ENCODE measurements around the gene TRABD2B. TPM values are rescaled to one million over a fixed set of nuclear protein-coding genes. Genes with fewer than 3 reads are reported as not detected.

Gene TRABD2B
- total and polyA plus RNA-seq, 2 donors: 0.09 to 0.75 TPM

DNA sequence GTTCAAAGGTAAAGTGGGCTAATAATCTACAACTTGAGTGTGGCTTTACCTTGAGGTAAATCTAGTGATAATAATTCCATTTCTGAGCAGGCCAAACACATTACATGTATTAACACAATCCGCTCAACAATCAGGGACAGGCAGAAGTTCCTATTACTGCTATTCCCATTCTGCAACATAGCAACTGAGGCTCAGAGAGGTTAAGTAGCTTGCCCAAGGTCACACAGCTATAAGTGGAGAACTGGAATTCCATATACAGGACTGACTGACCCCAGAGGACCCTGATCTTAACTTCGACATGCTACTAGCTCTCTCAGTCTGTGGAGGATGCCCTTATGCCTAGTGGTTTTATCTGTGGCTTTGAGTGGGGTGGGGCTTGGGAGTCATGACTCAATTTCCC is 110.1 kb downstream of the TRABD2B start:
- no peak overlapping the region for H3K4me3 ChIP-seq (ENCODE audit: low read length in 2 of 2)
- no peaks in the 10 kb centered on the region for H3K9me3 ChIP-seq (ENCODE audit: control insufficient read depth in 2 of 2, insufficient read depth in 1 of 2, low read length in 1 of 2)
- H3K27me3 ChIP-seq (ENCODE audit: control insufficient read depth in 2 of 2, insufficient read depth in 1 of 2, low read length in 1 of 2): peaks cover 0 to 10% of the 10 kb centered on the region in 2 donors
- no peaks in the 10 kb centered on the region for H3K36me3 ChIP-seq (ENCODE audit: control insufficient read depth in 2 of 2, insufficient read depth in 2 of 2, low read length in 1 of 2)
- no peak for DNase-seq (ENCODE audit: low read depth in 6 of 9, low spot score in 9 of 9)
- H3K4me1 ChIP-seq (ENCODE audit: control insufficient read depth in 2 of 2, insufficient read depth in 2 of 2, low read length in 2 of 2): no peaks in the 10 kb centered on the region
- no peak overlapping the region for H3K27ac ChIP-seq (ENCODE audit: low read depth in 1 of 2, low read length in 1 of 2)
- WGBS: 75% methylated on average over 2 of the region's 2 CpGs

DNA sequence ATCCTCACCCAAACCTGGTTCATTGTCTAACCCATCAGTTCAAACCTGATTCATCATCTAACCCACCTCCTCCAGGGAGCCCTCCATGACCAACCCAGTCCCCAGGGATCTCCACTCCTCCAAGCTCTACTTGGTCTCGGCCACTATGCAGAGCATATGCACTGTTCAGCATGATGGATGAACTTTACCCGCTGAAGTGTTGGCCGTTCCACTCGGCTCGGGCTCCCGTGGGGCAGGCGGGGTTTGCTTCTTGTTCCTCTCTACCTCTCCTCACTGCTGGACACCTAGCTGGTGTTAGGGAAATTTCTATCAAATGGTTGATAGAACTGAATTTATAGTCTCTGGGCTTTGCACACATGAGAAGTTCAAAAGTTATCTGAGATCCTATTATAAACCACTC is 111.0 kb downstream of the TRABD2B start:
- Histone ChIP-seq H3K4me1 (ENCODE audit: control insufficient read depth in 2 of 2, insufficient read depth in 2 of 2, low read length in 2 of 2) (no peaks in the 10 kb centered on the region), H3K9me3 (ENCODE audit: control insufficient read depth in 2 of 2, insufficient read depth in 1 of 2, low read length in 1 of 2) (no peaks in the 10 kb centered on the region), H3K4me3 (ENCODE audit: low read length in 2 of 2) (no peak overlapping the region), H3K36me3 (ENCODE audit: control insufficient read depth in 2 of 2, insufficient read depth in 2 of 2, low read length in 1 of 2) (no peaks in the 10 kb centered on the region), H3K27me3 (ENCODE audit: control insufficient read depth in 2 of 2, insufficient read depth in 1 of 2, low read length in 1 of 2) (peaks cover 0 to 10% of the 10 kb centered on the region in 2 donors), H3K27ac (ENCODE audit: low read depth in 1 of 2, low read length in 1 of 2) (no peak overlapping the region)
- WGBS: 93% methylated on average over 7 of the region's 7 CpGs
- no peak for DNase-seq (ENCODE audit: low read depth in 6 of 9, low spot score in 9 of 9)

DNA sequence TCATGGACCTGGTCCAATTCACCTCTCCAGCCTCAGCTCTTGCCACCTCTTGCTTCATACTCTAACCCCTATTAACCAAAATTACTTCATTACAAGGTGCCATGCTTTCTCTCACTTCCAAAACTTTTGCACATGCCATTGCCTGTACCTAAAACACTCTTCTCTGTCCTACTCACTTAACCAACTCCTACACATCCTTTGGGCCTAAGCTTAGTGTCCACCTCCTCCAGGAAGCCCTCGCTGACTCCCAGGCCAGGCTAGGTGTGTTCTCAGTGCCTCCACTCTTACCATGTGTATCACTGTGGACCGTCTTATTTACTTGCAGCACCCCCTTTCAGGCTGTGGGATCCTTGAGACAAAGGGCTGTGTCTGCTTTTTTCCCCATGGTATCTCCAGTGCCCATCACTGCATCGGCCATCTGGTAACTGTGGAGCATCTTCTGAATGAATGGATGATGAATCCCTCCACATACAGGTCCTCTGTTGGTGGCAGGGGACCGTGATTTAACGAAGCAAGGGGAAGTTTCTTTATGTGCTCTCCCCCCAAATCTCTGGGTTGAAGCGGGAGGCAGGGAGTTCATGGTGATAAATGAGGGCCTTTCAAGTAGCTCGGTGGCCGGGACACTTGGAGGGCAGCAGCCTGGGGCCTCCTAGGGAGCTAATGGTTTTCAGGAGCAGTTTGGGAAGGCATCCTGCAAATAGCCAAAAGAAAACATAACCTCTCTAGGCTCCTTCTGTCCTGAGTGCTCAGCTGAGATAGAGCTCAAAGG is 111.9 kb downstream of the TRABD2B start:
- Histone ChIP-seq H3K4me1 (ENCODE audit: control insufficient read depth in 2 of 2, insufficient read depth in 2 of 2, low read length in 2 of 2) (no peaks in the 10 kb centered on the region), H3K9me3 (ENCODE audit: control insufficient read depth in 2 of 2, insufficient read depth in 1 of 2, low read length in 1 of 2) (no peaks in the 10 kb centered on the region), H3K36me3 (ENCODE audit: control insufficient read depth in 2 of 2, insufficient read depth in 2 of 2, low read length in 1 of 2) (no peaks in the 10 kb centered on the region), H3K27ac (ENCODE audit: low read depth in 1 of 2, low read length in 1 of 2) (no peak overlapping the region), H3K4me3 (ENCODE audit: low read length in 2 of 2) (no peak overlapping the region), H3K27me3 (ENCODE audit: control insufficient read depth in 2 of 2, insufficient read depth in 1 of 2, low read length in 1 of 2) (peaks cover 0 to 10% of the 10 kb centered on the region in 2 donors)
- DNase-seq (ENCODE audit: low read depth in 6 of 9, low spot score in 9 of 9): no peak
- 89% methylated on average over 8 of the region's 8 CpGs for WGBS

DNA sequence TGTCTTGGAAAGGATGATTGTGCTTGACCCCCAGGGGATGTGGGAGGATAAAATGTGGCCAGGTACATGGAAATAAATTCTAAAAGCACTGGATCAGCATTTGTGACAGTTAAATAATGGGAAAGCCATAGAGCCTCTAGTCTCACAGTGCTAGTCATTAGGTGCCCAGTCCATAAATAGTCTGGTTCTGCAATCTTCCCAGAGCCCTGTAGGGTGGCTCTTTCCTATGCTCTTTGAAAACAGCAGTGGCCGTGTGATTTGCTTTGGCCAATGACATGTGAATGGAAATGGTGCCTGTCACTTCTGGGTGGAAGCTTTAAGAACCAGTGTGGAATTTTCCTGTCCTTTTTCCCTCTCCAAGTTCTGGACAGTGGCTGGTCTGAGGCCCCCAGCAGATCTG is 113.2 kb downstream of the TRABD2B start:
- Histone ChIP-seq H3K27ac (ENCODE audit: low read depth in 1 of 2, low read length in 1 of 2) (no peak overlapping the region), H3K4me1 (ENCODE audit: control insufficient read depth in 2 of 2, insufficient read depth in 2 of 2, low read length in 2 of 2) (no peaks in the 10 kb centered on the region), H3K36me3 (ENCODE audit: control insufficient read depth in 2 of 2, insufficient read depth in 2 of 2, low read length in 1 of 2) (no peaks in the 10 kb centered on the region), H3K9me3 (ENCODE audit: control insufficient read depth in 2 of 2, insufficient read depth in 1 of 2, low read length in 1 of 2) (no peaks in the 10 kb centered on the region), H3K27me3 (ENCODE audit: control insufficient read depth in 2 of 2, insufficient read depth in 1 of 2, low read length in 1 of 2) (peaks cover 0 to 10% of the 10 kb centered on the region in 2 donors), H3K4me3 (ENCODE audit: low read length in 2 of 2) (no peak overlapping the region)
- 98% methylated on average over 1 of the region's 1 CpG for WGBS
- no peak for DNase-seq (ENCODE audit: low read depth in 6 of 9, low spot score in 9 of 9)

DNA sequence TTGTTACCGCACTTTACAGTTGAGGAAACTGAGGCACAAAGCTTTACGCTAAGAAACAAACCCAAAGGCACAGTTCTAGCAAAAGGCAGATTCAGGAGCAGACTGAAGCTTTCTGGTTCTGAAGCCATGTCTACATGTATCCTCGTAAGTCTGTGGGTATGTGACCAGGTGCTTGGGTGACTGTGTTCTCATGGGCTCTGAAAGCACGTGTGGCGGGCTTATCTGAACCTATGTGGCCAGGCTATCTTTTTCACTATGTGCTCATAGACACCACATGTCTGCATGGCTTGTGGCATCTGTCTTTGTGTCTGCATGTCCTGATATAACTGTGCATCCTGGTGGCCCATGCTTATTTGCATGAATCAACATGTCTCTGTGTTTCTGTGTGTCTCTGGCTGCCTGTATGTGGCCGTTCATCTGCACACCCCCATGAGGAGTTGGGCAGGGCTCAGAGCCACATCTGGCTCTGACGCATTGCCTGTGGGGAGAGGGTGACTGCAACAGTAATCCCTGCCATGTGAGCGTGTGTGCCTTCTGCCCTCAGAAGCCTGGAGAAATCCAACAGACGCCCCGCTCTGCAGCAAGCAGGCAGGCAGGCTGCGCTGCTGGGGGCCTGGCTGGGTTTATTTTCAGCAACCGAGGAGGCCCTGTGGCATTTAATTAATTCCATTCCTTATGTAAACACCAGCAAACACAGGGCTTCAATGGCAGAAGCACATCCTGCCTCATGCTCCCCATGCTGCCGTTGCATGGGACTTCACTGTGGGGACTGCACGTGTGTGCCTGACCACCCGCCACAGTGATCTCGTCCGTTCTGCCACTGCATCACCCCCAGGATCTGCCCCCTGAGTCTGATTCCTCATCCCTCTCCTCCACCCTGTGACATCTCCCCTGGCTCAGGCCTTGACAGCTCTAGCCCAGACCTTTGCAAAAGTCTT is 115.4 kb downstream of the TRABD2B start:
- H3K27ac ChIP-seq (ENCODE audit: low read depth in 1 of 2, low read length in 1 of 2): no peak overlapping the region
- no peak overlapping the region for H3K4me3 ChIP-seq (ENCODE audit: low read length in 2 of 2)
- no peaks in the 10 kb centered on the region for H3K36me3 ChIP-seq (ENCODE audit: control insufficient read depth in 2 of 2, insufficient read depth in 2 of 2, low read length in 1 of 2)
- 96% methylated on average over 17 of the region's 17 CpGs for WGBS
- peaks cover 0 to 2% of the 10 kb centered on the region in 2 donors for H3K27me3 ChIP-seq (ENCODE audit: control insufficient read depth in 2 of 2, insufficient read depth in 1 of 2, low read length in 1 of 2)
- no peak for DNase-seq (ENCODE audit: low read depth in 6 of 9, low spot score in 9 of 9)
- no peaks in the 10 kb centered on the region for H3K9me3 ChIP-seq (ENCODE audit: control insufficient read depth in 2 of 2, insufficient read depth in 1 of 2, low read length in 1 of 2)
- H3K4me1 ChIP-seq (ENCODE audit: control insufficient read depth in 2 of 2, insufficient read depth in 2 of 2, low read length in 2 of 2): no peaks in the 10 kb centered on the region

DNA sequence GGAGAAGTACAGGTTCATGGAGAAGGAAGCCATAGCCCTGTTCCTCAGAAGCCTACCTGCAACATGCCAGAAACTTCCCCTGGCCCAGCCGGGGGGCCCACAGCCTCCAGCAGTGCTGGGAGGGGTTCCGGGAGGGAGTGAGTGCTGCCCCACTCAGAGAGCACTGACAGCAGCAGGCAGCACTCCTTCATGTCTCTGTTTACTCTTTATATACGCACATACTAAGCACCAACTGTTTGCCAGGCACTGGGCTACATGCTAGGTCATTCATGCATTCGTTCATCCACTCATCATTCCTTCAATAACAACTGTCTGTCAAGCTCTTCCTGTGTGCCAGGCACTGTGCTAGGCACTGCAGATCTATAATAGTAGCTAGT is 120.6 kb downstream of the TRABD2B start:
- no peak for DNase-seq (ENCODE audit: low read depth in 6 of 9, low spot score in 9 of 9)
- WGBS: 91% methylated on average over 4 of the region's 4 CpGs
- H3K9me3 ChIP-seq (ENCODE audit: control insufficient read depth in 2 of 2, insufficient read depth in 1 of 2, low read length in 1 of 2): no peaks in the 10 kb centered on the region
- H3K27ac ChIP-seq (ENCODE audit: low read depth in 1 of 2, low read length in 1 of 2): no peak overlapping the region
- no peaks in the 10 kb centered on the region for H3K27me3 ChIP-seq (ENCODE audit: control insufficient read depth in 2 of 2, insufficient read depth in 1 of 2, low read length in 1 of 2)
- peaks cover 0 to 3% of the 10 kb centered on the region in 2 donors for H3K4me1 ChIP-seq (ENCODE audit: control insufficient read depth in 2 of 2, insufficient read depth in 2 of 2, low read length in 2 of 2)
- H3K4me3 ChIP-seq (ENCODE audit: low read length in 2 of 2): no peak overlapping the region
- H3K36me3 ChIP-seq (ENCODE audit: control insufficient read depth in 2 of 2, insufficient read depth in 2 of 2, low read length in 1 of 2): no peaks in the 10 kb centered on the region

DNA sequence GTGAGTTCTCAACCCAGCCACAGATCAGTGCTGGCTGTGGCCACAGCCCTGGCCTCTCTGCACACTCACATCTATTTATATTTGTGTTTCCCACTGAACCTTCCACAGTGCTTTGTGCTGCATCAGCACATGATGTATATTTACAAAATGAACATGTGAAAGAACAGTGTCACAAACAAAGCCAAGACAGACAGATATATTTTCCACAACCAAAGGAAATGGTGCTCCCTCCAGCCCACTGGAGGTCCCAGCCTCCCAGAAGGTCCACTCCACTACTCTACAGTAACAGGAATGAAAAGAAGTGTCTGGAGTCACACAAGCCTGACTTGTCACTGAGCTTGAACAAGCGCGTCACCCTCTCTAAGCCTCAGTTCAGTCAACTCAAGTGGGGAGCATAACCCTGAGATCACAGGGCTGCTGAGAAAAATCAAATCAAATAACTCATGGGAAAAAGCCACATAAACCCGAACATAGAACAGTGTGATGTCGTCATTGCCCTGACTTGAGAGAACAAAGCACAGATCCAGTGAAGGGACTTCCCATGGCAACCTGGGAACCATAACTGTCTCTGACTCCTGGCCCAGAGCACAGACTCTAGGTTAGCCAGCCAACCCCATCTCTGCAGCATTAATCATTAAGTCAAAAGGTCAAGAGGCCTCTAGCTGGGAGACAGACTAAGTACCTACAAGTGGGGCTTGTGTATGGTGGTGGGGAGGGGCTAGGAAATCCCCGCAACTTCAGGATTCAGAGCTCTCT is 121.2 kb downstream of the TRABD2B start:
- H3K27ac ChIP-seq (ENCODE audit: low read depth in 1 of 2, low read length in 1 of 2): no peak overlapping the region
- no peak overlapping the region for H3K4me3 ChIP-seq (ENCODE audit: low read length in 2 of 2)
- DNase-seq (ENCODE audit: low read depth in 6 of 9, low spot score in 9 of 9): peak in 1 of 9 donors; percentile 3
- H3K36me3 ChIP-seq (ENCODE audit: control insufficient read depth in 2 of 2, insufficient read depth in 2 of 2, low read length in 1 of 2): no peaks in the 10 kb centered on the region
- WGBS: 91% methylated on average over 5 of the region's 5 CpGs
- no peaks in the 10 kb centered on the region for H3K27me3 ChIP-seq (ENCODE audit: control insufficient read depth in 2 of 2, insufficient read depth in 1 of 2, low read length in 1 of 2)
- H3K9me3 ChIP-seq (ENCODE audit: control insufficient read depth in 2 of 2, insufficient read depth in 1 of 2, low read length in 1 of 2): no peaks in the 10 kb centered on the region
- peaks cover 0 to 3% of the 10 kb centered on the region in 2 donors for H3K4me1 ChIP-seq (ENCODE audit: control insufficient read depth in 2 of 2, insufficient read depth in 2 of 2, low read length in 2 of 2)

DNA sequence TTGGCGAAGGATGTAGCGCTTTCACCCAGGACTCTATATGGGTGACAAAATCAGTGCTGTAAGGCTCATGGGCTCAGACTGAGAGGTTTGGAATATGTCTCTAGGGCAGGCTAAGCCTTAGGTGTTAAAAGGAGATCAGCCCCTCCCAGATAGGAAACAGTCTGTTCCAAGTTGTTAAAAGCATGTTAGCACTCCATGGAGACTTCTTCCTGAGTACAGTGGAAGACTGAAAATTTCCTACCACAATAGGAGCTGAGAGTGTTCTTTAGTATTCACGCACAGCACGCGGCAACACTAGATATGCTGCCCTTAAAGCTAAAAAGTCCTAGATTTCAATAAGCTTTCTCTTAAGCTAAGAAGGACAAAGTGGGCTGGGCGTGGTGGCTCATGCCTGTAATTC is 122.1 kb downstream of the TRABD2B start:
- no peak for DNase-seq (ENCODE audit: low read depth in 6 of 9, low spot score in 9 of 9)
- H3K9me3 ChIP-seq (ENCODE audit: control insufficient read depth in 2 of 2, insufficient read depth in 1 of 2, low read length in 1 of 2): no peaks in the 10 kb centered on the region

More for the DNA sequence above, 122.1 kb downstream of the TRABD2B start:
- WGBS: 97% methylated on average over 6 of the region's 6 CpGs
- peaks cover 0 to 3% of the 10 kb centered on the region in 2 donors for H3K4me1 ChIP-seq (ENCODE audit: control insufficient read depth in 2 of 2, insufficient read depth in 2 of 2, low read length in 2 of 2)
- no peaks in the 10 kb centered on the region for H3K36me3 ChIP-seq (ENCODE audit: control insufficient read depth in 2 of 2, insufficient read depth in 2 of 2, low read length in 1 of 2)
- no peak overlapping the region for H3K4me3 ChIP-seq (ENCODE audit: low read length in 2 of 2)
- no peak overlapping the region for H3K27ac ChIP-seq (ENCODE audit: low read depth in 1 of 2, low read length in 1 of 2)
- no peaks in the 10 kb centered on the region for H3K27me3 ChIP-seq (ENCODE audit: control insufficient read depth in 2 of 2, insufficient read depth in 1 of 2, low read length in 1 of 2)
